Naive B cell (primary cell): Measurements from ENCODE around the gene GNAQ. TPM values are rescaled to one million over a fixed set of nuclear protein-coding genes. Genes with fewer than 3 reads are reported as not detected.
"Not testable (repeated sequence)": the region's sequence is repeated elsewhere in the genome, so short reads cannot be mapped to it uniquely, and the experiment has no call there.

ENCODE experiments used
- ATAC-seq, 2 donors: fragments of 150-1000 bp; cut with Tn5 transposase; 2 replicates each; pipeline ENCODE4 v1.10.0; 2021; ENCODE audit warnings: low read depth in 2 of 2, mild to moderate bottlenecking in 2 of 2, moderate library complexity in 2 of 2
- DNase-seq: peaks from one replicate; pipeline ENCODE4 v3.0.0; 2022
- H3K27ac Mint-ChIP-seq, 6 donors: one replicate each; pipeline ENCODE4 v1.8.0; 2020 to 2022; ENCODE audit warnings: mild to moderate bottlenecking in 6 of 6, mixed read lengths in 6 of 6, moderate library complexity in 5 of 6, inconsistent platforms in 2 of 6
- H3K27me3 Mint-ChIP-seq, 3 donors: one replicate each; pipeline ENCODE4 v1.8.0; 2021 to 2022; ENCODE audit warnings: mixed read lengths in 3 of 3, mild to moderate bottlenecking in 1 of 3
- H3K36me3 Mint-ChIP-seq, 2 donors: one replicate each; pipeline ENCODE4 v1.8.0; 2020 to 2022; ENCODE audit warnings: mixed read lengths in 2 of 2, inconsistent platforms in 1 of 2, mild to moderate bottlenecking in 1 of 2
- H3K4me1 Mint-ChIP-seq, 3 donors: one replicate each; pipeline ENCODE4 v1.8.0; 2020 to 2022; ENCODE audit warnings: mixed read lengths in 3 of 3, inconsistent platforms in 1 of 3, mild to moderate bottlenecking in 1 of 3, moderate library complexity in 1 of 3
- H3K4me3 Mint-ChIP-seq, 8 donors: one replicate each; pipeline ENCODE4 v1.8.0; 2020 to 2022; ENCODE audit warnings: mild to moderate bottlenecking in 8 of 8, mixed read lengths in 8 of 8, moderate library complexity in 8 of 8, inconsistent platforms in 2 of 8
- H3K9me3 Mint-ChIP-seq, 7 donors: one replicate each; pipeline ENCODE4 v1.8.0; 2020 to 2022; ENCODE audit warnings: mixed read lengths in 7 of 7, mild to moderate bottlenecking in 5 of 7, inconsistent platforms in 2 of 7, moderate library complexity in 1 of 7
- polyA plus RNA-seq, 6 donors: library from polyadenylated mRNA; unstranded; fragments of 300-500 nt; fragmentation: Illumina TruSeq; gene quantifications; one replicate each; pipeline ENCODE4 v1.2.3, GENCODE V29; 2021; ENCODE audit warnings: low read depth in 6 of 6

Gene GNAQ
- polyA plus RNA-seq, result under 1 TPM in 5 of 6 donors, not detected in 1; 0.04 to 0.44 (median 0.23) TPM

- Mint-ChIP-seq H3K27ac (peak within 1 kb of the TSS in 4 of 6 donors; percentile 32 to 92 (median 56)), H3K4me3 (peak within 1 kb of the TSS; percentile 83 to 94 (median 88)), H3K9me3 (peaks cover 0 to 10% (median 0%) of the 10 kb centered on the region in 7 donors), H3K4me1 (peaks cover 20 to 23% (median 22%) of the 10 kb centered on the region in 3 donors), H3K36me3 (no peaks in the 10 kb centered on the region), H3K27me3 (peaks cover 50 to 72% (median 61%) of the 10 kb centered on the region in 3 donors)
- no peak for DNase-seq
- peak; percentile 36 to 41 for ATAC-seq
Observed at GRCh38 chr9:78031444-78031892, at the start of gene GNAQ. Gene GNAQ, minus strand, starts transcription at chr9:78031811. Its CDS starts 576 bp downstream, at chr9:78031235.

- DNase-seq, result no peak
- Mint-ChIP-seq H3K9me3 (peaks cover 4 to 24% (median 19%) of the 10 kb centered on the region in 7 donors), H3K27ac (no peak overlapping the region), H3K27me3 (peaks cover 17 to 53% (median 52%) of the 10 kb centered on the region in 3 donors), H3K36me3 (peaks cover 0 to 13% of the 10 kb centered on the region in 2 donors), H3K4me1 (no peaks in the 10 kb centered on the region), H3K4me3 (no peak overlapping the region)
- ATAC-seq, result no peak
Observed at GRCh38 chr9:78074385-78075291, 43.0 kb upstream of the GNAQ start.

DNA sequence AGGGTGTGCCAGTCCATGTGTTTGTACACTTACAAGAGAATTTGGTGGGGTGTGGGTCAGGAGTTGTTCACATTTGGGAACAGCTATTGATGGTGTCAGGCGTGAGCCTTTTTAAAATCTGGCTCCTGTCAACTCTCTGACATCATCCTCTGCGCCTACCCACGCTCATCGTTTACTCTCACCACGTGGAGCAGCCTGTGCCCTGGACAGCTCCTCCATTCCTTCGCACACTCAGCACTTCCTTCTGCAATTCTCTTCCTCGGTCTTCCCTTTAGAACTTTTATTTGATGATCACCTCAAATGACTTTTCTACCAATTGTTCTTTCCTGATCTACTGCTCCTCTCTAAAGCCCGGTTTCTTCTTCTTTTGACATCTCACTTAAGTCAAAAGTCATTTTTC lies 42.1 kb upstream of the GNAQ start:
- no peak for DNase-seq
- Mint-ChIP-seq H3K4me1 (no peaks in the 10 kb centered on the region), H3K9me3 (peaks cover 1 to 15% (median 11%) of the 10 kb centered on the region in 7 donors), H3K27me3 (peaks cover 17 to 53% (median 44%) of the 10 kb centered on the region in 3 donors), H3K4me3 (no peak overlapping the region), H3K36me3 (peaks cover 0 to 13% of the 10 kb centered on the region in 2 donors), H3K27ac (no peak overlapping the region)
- no peak for ATAC-seq

GRCh38 chr9:78072586-78073199 lies 41.1 kb upstream of the GNAQ start:
- H3K4me3 Mint-ChIP-seq, result no peak overlapping the region
- DNase-seq (no peak), ATAC-seq (no peak)
- no peaks in the 10 kb centered on the region for H3K4me1 Mint-ChIP-seq
- peaks cover 17 to 50% (median 36%) of the 10 kb centered on the region in 3 donors for H3K27me3 Mint-ChIP-seq
- no peak overlapping the region for H3K27ac Mint-ChIP-seq
- H3K36me3 Mint-ChIP-seq, result peaks cover 0 to 11% of the 10 kb centered on the region in 2 donors
- peaks cover under 1 to 6% (median 4%) of the 10 kb centered on the region in 7 donors for H3K9me3 Mint-ChIP-seq

GRCh38 chr9:78070521-78070920 lies 38.9 kb upstream of the GNAQ start:
- H3K27me3 Mint-ChIP-seq, result peaks cover 19 to 52% (median 27%) of the 10 kb centered on the region in 3 donors
- no peak for DNase-seq
- peaks cover 7 to 17% (median 12%) of the 10 kb centered on the region in 7 donors for H3K9me3 Mint-ChIP-seq
- H3K27ac Mint-ChIP-seq, result no peak overlapping the region
- ATAC-seq, result no peak
- H3K4me3 Mint-ChIP-seq, result no peak overlapping the region
- no peaks in the 10 kb centered on the region for H3K4me1 Mint-ChIP-seq
- peaks cover 4 to 15% of the 10 kb centered on the region in 2 donors for H3K36me3 Mint-ChIP-seq

- Mint-ChIP-seq H3K4me3 (no peak overlapping the region), H3K4me1 (no peaks in the 10 kb centered on the region), H3K27me3 (peaks cover 6 to 14% (median 8%) of the 10 kb centered on the region in 3 donors), H3K36me3 (peaks cover 4 to 15% of the 10 kb centered on the region in 2 donors), H3K27ac (no peak overlapping the region), H3K9me3 (peaks cover 8 to 26% (median 16%) of the 10 kb centered on the region in 7 donors)
- DNase-seq, result no peak
- ATAC-seq, result no peak
Observed at GRCh38 chr9:78064075-78064474, 32.5 kb upstream of the GNAQ start.

DNA sequence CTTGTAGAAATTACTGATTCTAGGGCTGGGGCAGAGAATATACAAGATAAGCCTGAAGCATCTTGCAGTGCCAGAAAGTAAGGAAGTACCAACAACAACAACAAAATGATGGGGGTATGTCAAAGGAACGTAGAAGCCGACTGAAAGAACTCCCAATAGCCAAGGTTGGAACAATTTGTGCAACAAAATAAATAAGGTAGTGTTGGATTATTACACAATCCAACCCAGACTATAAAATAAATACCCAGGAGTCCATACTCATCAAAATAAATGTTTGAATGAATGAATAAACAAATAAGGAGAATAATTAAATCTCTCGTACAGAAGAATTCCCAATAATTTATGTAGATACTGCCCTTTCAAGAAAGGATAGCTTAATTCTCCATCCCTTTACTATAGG lies 31.1 kb upstream of the GNAQ start:
- H3K36me3 Mint-ChIP-seq, result peaks cover 4 to 15% of the 10 kb centered on the region in 2 donors
- H3K4me1 Mint-ChIP-seq, result no peaks in the 10 kb centered on the region
- no peak overlapping the region for H3K27ac Mint-ChIP-seq
- ATAC-seq (no peak), DNase-seq (no peak)
- H3K27me3 Mint-ChIP-seq, result peaks cover 6 to 22% (median 13%) of the 10 kb centered on the region in 3 donors
- peaks cover 8 to 35% (median 27%) of the 10 kb centered on the region in 7 donors for H3K9me3 Mint-ChIP-seq
- H3K4me3 Mint-ChIP-seq, result no peak overlapping the region

GRCh38 chr9:78054218-78054617 lies 22.6 kb upstream of the GNAQ start:
- Mint-ChIP-seq H3K9me3 (peaks cover 4 to 35% (median 19%) of the 10 kb centered on the region in 7 donors), H3K27me3 (peaks cover 23 to 54% (median 24%) of the 10 kb centered on the region in 3 donors), H3K4me3 (peak overlapping the region in 2 of 8 donors; percentile 16 to 32)
- not testable (repeated sequence) for H3K36me3 Mint-ChIP-seq, H3K27ac Mint-ChIP-seq, H3K4me1 Mint-ChIP-seq, DNase-seq, ATAC-seq

DNA sequence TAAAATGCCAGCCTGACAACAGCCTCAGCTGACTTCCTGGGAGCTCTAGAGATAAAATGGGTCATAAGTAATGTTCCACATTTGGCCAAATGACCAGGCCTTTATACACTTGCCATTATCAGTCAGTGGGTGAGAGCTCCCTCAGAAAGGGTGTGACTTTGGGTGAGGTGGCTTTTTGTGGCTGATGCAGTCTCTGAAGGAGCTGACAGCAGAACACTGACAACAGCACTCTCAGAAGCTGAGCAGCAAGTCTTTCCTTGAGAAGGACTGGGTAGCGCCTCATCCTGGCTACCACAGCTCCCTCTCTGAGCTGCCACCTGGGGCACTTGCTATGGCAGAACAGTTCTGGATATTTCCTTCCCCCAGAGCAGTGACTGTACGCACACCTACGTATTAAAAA lies 22.0 kb upstream of the GNAQ start:
- Mint-ChIP-seq H3K4me3 (peak overlapping the region in 1 of 8 donors; percentile 32), H3K27me3 (peaks cover 23 to 54% (median 25%) of the 10 kb centered on the region in 3 donors), H3K4me1 (peaks cover 6 to 10% (median 8%) of the 10 kb centered on the region in 3 donors), H3K9me3 (peaks cover 4 to 32% (median 16%) of the 10 kb centered on the region in 7 donors), H3K27ac (no peak overlapping the region), H3K36me3 (peaks cover 4 to 7% of the 10 kb centered on the region in 2 donors)
- no peak for ATAC-seq
- no peak for DNase-seq

- Mint-ChIP-seq H3K4me3 (no peak overlapping the region), H3K27ac (no peak overlapping the region), H3K4me1 (peaks cover 6 to 10% (median 8%) of the 10 kb centered on the region in 3 donors), H3K36me3 (peaks cover 2 to 4% of the 10 kb centered on the region in 2 donors), H3K27me3 (peaks cover 4 to 27% (median 18%) of the 10 kb centered on the region in 3 donors), H3K9me3 (peaks cover 1 to 11% (median 6%) of the 10 kb centered on the region in 7 donors)
- DNase-seq, result no peak
- ATAC-seq, result no peak
Observed at GRCh38 chr9:78050421-78050820, 18.8 kb upstream of the GNAQ start.

- Mint-ChIP-seq H3K36me3 (no peaks in the 10 kb centered on the region), H3K27me3 (peaks cover 9 to 26% (median 18%) of the 10 kb centered on the region in 3 donors), H3K4me1 (peaks cover 6 to 9% (median 8%) of the 10 kb centered on the region in 3 donors), H3K27ac (no peak overlapping the region), H3K9me3 (peaks cover 0 to 6% (median 3%) of the 10 kb centered on the region in 7 donors), H3K4me3 (no peak overlapping the region)
- DNase-seq (no peak), ATAC-seq (no peak)
Observed at GRCh38 chr9:78049484-78049883, 17.9 kb upstream of the GNAQ start.

- DNase-seq (no peak), ATAC-seq (no peak)
- Mint-ChIP-seq H3K4me1 (no peaks in the 10 kb centered on the region), H3K9me3 (no peaks in the 10 kb centered on the region), H3K27me3 (peaks cover 12 to 31% (median 20%) of the 10 kb centered on the region in 3 donors), H3K36me3 (no peaks in the 10 kb centered on the region), H3K4me3 (no peak overlapping the region), H3K27ac (no peak overlapping the region)
Observed at GRCh38 chr9:78047106-78047505, 15.5 kb upstream of the GNAQ start.

GRCh38 chr9:78046112-78046511 lies 14.5 kb upstream of the GNAQ start:
- Mint-ChIP-seq H3K36me3 (no peaks in the 10 kb centered on the region), H3K27ac (no peak overlapping the region), H3K4me1 (no peaks in the 10 kb centered on the region), H3K27me3 (peaks cover 14 to 37% (median 23%) of the 10 kb centered on the region in 3 donors), H3K4me3 (no peak overlapping the region), H3K9me3 (no peaks in the 10 kb centered on the region)
- ATAC-seq, result no peak
- DNase-seq, result no peak
